HG03432 (cell line): Measurements from ENCODE around the gene RPL7L1.

ENCODE experiments used
- ATAC-seq: cut with Tn5 transposase; IDR thresholded peaks from one replicate; pipeline ENCODE4 v1.9.1; 2021; ENCODE audit warnings: mild to moderate bottlenecking, moderate library complexity; ENCODE audit not compliant: unreplicated experiment

The RPL7L1 gene

GRCh38 chr6:42928986-42929820 is 49.8 kb downstream of the RPL7L1 start, which contains the start of gene CNPY3:
CNPY3 (plus strand) TSS chr6:42929480; CDS start chr6:42929571, 91 bp downstream.
- peak; percentile 77 for ATAC-seq

GRCh38 chr6:42929821-42930360 is 50.5 kb downstream of the RPL7L1 start:
- peak; percentile 49 for ATAC-seq

- ATAC-seq, result no peak
These were observed 53.0 kb downstream of the RPL7L1 start for GRCh38 chr6:42932412-42932811.

GRCh38 chr6:42933205-42933604 is 53.8 kb downstream of the RPL7L1 start:
- ATAC-seq, result no peak

- ATAC-seq, result no peak
These were observed 55.9 kb downstream of the RPL7L1 start for GRCh38 chr6:42935322-42935721.

GRCh38 chr6:42936398-42936797 is 57.0 kb downstream of the RPL7L1 start:
- no peak for ATAC-seq

- no peak for ATAC-seq
These were observed 58.4 kb downstream of the RPL7L1 start for GRCh38 chr6:42937548-42938427.

- ATAC-seq, result no peak
These were observed 59.0 kb downstream of the RPL7L1 start for GRCh38 chr6:42938428-42938796.

GRCh38 chr6:42938987-42939809 is 59.8 kb downstream of the RPL7L1 start:
- no peak for ATAC-seq
